Ecto neural progenitor cell (in vitro differentiated cells): ENCODE measurements around the gene ULK4.
"Not testable (repeated sequence)": the region's sequence is repeated elsewhere in the genome, so short reads cannot be mapped to it uniquely, and the experiment has no call there.

ENCODE experiments used
- DNase-seq: peaks from one replicate; pipeline ENCODE4 v3.0.0-alpha.2; 2018; ENCODE audit warnings: low spot score

Gene ULK4

DNA sequence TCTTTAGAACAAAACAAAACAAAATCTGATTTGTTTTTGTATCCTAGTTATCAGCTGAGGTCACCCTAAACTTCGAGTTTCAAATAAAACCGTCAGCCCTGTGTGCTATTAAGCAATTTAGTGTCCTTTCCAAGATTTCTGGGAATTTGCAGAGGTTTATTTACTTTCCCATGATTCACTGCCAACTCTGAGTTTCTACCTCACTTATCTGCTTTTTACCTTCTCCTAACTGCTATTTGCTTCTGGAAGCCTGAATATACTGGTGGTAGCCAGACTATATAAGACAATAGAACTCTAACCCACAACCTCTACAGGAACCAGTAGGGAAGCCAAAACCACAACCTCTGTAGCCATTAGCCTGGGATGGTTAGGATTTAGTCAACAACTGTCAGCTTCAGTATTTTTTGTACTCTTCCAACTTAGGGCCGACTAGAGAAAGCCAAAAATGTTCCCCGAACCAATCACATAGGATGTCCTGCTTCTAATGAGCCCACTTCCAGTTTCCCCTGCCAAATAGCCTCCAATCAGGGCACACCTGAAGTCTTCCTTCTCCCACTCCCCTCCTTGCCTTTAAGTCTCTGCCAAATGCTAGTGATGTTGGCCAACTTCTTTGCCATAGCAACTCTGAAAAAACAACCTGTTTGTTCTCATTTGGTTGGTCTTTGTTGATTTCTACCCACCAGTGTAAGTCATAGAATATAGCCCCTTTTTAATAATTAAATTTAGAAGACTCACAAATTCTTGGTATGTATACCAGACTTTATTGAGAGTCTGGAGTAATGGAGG lies 273.1 kb downstream of the ULK4 start:
- DNase-seq: no peak

DNA sequence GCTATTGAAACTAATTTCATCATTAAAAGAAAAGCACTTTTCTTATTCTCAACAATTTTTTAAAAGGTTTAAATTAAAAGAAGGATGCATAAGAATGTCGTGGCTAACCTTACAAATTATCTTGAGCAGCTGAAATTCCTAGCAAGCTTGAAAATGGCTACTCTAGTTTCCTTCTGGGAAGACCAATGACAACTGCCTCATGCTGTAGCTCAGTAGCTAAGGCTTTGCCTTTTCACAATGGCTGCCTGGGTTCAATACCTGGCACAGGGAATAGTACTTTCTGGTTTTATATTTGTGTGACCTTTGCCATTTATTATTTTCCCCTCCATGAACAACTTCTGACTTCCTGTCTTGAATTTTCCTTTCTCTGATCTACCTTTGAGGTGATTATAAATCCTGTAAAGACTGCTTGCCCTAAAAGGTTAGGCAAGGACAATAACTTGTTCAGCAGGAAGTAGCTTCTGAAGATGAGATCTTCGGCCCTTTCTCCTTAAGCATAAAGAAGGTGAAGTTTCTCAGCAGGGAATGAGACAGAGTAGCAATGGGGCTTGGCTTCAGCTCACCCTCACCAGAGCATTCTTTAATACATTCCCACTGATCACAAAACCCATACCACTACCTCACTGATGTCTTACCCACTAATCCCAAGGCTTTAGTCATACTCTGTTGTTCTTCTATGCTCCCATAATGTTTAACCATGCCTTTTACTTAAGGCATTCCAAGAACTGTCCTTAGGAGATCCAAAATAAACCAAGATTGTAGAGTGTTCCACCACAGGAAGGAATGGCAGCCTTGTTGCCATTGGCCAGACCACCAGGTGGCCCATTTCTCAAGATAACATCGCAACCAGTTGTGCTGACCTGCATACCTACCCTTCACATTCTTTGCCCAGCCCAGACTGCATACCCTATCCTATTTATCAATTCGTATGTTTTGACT lies 276.8 kb downstream of the ULK4 start:
- no peak for DNase-seq

DNA sequence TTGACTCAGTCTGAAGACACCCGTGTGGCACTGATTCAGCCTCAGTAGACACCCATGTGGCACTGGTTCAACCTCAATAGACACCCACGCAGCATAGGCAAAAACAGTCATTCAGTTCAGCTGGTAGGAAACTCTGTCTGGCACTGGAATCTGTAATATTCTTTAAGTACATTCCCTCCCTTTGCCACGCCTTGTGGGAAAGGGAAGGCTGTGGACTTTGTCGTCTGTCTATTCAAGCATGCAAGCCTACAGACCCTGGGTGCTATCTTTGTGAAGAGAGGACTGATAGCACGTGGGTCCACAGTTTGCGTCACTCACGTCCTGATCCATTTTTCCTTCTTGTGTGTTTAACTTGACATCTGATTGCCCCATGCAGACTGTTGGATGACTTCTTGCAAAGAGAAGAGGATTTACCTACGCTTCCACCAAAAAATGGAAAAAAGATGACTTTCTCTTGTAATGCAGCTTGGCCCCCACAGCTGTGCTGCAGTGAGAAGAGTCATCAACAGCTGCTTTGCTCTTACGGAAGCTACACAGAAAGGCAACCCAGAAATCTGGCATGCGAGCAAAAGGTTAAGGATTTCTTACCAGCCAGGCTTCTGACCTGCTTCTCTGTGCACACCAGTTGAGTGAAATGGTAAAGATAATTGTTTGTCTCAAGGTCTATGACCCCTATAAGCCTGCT lies 278.1 kb downstream of the ULK4 start:
- no peak for DNase-seq

DNA sequence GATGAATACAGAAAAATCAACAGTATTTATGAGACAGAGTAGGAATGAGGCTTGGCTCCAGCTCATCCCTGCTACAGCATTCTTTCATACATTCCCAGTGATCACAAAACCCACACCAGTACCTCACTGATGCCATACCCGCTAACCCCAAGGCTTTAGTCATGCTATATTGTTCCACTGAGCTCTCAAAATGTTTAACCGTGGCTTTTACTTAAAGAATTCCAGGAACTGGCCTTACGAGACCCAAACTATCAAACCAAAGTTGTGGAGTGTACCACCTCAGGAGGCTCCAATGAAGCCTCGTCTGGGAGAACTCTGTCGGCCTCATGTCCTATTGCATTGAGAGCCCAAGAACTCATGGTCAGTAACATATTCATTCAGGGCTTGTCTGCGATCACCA lies 278.9 kb downstream of the ULK4 start:
- no peak for DNase-seq

DNA sequence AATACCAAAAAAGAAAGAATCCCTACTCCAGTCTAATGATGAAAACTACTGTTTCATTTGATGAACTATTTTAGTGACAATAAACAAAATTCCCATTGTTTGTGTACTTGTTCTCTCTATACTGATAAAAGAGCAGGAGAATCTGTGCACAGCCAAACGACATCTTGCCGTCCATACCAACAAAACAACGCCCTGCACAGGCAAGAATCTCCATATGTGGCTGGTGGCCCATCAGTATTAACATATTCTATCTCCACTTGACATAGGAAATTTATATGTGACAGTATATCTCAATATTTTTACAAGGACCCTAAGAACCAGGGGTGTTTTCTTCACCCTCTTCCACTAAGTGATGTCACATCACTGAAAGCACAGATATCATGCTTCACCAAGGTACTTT lies 279.5 kb downstream of the ULK4 start:
- DNase-seq: no peak

DNA sequence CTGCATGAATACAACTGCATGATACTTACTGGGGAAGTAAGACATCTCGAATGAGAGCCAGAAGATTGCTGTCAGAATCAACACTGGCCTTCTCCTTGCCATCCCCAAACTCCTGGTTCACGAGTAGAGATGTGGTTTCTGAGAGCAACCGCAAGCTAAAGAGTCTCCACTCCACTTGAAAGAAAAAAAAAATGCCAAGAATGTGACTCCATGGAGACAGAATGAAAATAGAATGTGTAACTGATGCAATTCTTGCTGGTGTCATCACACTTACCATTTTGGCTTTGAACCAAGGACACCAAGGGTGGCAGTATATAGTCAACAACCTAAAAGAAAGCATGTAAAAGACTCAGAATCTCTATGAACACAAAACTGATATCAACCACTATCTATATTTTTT lies 280.4 kb downstream of the ULK4 start:
- no peak for DNase-seq

DNA sequence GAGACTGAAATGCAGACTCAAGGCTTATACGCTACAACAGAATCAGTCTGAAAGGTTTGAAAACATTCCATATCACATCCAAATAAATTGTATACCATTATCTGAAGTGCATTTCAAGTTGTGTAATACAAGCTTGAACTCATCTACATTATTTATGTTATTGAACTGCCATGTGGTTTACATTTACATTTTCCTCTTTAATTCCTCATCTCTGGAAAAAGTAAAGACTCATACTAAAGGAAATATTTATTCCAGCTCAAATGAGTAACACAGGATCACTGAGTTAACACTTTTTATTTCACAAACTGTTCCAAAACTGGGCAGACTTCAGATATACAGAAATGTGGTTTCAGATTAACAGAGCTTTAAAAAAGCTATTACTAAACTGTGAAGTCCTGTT lies 282.5 kb downstream of the ULK4 start:
- no peak for DNase-seq

DNA sequence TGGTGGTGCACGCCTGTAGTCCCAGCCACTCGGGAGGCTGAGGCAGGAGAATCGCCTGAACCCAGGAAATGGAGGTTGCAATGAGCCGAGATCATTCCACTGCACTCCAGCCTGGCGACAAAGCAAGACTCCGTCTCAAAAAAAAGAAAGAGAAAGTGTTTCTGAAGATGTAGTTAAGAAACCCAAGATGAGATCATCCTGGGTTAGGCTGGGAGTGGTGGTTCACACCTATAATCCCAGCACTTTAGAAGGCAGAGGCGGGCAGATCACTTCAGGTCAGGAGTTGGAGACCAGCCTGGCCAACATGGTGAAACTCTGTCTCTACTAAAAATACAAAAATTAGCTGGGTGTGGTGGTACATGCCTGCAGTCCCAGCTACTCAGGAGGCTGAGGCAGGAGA lies 286.8 kb downstream of the ULK4 start:
- not testable (repeated sequence) for DNase-seq

DNA sequence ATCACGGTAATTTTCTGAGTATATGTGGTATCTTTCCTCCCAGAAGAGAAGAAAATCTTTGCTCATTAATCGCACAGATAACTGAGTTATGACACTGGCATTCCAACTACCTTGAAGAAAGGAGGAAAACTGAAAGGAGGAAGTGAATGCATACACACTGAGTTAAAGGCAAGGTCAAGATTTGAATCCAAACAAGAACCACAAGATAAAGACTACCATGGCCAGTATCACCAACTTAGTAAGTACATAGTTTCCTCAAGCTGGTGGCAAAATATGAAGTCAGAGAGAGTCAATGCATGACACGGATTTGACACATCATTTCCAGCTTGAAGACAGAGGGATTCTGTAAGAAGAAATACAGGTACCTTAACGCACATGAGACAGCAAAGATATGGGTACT lies 287.5 kb downstream of the ULK4 start:
- DNase-seq: no peak

DNA sequence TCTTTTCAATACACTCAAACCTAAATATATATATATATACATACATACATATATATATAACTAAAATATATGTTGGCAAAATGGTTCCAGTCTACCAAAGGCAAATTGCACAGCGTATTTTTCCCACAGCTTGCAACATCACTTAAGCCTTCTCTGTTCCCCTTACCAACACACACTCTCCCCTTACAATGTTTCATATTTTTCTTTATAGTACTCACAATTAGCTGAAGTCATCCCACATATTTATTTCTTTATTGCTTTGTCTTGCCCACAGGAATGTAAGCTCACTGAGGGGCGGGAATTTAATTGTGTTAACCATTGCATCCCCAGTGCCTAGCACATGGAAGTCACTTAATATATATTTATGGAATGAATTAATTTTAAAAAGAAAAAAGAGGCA lies 288.3 kb downstream of the ULK4 start:
- no peak for DNase-seq

DNA sequence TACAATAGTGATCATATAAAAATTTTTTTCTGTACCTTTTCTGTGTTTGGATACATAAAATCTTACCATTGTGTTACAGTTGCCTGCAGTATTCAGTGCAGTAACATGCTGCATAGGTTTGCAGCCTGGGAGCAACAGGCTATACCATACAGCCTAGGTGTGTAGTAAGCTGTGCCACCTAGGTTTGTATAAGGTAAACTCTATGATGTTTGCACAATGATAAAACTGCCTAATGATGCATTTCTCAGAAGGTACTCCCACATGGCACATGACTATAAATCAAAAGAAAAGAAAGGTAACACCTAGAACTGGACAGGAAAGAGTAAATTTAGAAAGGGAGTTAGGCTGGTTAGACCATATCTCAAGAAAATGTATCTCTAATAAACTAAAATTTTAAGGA lies 293.5 kb downstream of the ULK4 start:
- DNase-seq: no peak

DNA sequence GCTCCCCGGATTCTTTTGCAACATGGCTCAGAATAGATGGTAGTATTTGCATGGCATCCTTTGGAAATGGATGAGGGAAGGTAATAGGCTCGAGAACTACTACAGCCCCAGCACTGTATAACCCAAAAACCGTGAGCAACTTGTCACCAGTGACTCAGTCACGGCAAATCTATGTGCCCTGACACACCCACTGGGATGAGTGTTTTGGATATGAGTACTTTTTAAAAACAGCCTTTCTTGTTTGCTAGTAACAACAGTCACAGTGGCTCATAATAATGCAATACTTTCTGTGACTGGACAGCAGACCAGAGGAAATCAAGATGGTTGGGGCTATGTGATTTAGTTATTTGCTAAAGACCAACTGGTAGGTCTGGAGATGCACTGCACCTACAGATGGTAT lies 299.6 kb downstream of the ULK4 start:
- no peak for DNase-seq

DNA sequence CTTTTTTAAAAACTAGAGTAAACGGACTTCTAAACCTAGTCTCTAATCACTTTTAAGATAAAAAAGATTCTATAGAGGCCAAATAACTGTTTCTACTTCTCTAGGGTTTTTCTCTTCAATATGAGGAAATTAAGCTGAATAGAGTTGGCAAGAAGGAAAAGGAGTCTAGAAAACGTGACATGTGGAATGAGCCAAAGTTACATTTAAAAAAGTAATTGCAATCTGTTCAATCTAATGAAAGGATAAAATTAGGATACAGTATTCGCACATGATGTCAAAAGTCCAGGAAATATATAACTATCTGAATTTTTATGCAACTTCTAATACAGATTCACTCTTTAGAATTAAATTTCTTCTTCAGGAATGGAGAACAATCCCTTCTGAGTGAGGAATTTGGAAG lies 300.1 kb downstream of the ULK4 start:
- DNase-seq: no peak

DNA sequence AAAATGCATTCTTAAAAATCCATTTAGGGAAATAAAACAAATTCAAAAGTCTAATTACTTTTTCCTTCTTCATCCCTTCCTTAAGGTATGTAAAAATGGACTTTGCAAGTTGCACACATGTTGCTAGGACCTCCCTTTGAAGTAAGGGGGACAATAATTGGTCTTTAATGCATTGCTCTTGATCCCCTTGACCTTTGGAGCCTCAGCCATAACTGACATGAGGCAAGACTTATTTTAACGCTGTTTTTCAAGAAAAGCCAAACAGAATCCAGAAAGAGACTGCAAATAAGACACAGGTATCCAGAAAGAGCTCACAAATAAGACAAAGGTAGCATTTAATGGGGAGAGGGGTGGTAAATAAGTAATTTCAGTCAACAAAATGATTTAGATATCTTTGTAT lies 301.4 kb downstream of the ULK4 start:
- DNase-seq: no peak

DNA sequence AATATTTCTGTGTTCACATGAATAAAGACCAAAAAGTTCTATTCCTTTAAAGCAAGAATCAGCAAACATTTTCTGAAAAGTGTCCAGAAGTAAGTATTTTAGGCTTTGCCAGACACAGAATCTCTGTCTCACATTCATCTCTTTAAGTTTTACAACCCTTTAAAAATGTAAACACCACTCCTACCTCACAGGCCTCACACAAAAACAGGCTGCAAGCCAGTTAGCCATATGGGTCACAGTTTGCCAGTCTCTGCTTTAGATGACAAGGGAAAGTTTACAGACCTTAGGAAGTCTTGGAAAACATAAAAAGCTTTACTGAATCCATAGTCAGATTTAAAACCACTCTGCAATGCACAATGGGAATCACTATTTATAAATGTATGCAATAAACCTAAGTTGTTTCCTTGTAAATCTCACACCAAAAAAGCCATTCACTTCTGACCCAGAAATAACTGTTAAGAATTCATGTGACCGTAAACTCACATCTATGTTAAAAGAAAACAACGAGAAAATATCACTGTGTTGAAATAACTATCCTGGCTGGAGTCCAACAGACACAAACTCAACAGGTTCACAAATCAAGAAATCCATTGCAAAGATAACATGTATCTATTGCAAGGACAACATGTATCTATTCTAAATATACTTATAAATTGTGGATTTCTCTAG lies 308.2 kb downstream of the ULK4 start:
- DNase-seq: no peak

DNA sequence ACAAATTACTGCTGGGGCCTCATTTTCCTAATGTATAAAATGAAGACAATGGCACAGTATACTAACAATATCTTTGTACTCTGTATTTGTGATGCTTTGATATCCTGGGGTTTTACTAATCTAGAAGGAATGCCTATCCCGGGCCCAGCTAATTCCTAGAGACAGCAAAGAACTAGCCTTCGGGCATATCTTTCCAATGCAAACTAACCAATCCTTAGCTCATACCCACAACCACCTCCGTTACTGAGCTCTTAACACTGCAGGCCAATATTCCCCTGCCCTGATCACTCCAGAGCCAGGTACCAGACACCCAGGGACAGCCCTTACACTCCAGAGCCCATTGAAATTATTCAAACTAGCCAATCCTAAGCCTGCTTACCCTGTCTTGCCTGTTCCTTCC lies 309.0 kb downstream of the ULK4 start:
- no peak for DNase-seq

DNA sequence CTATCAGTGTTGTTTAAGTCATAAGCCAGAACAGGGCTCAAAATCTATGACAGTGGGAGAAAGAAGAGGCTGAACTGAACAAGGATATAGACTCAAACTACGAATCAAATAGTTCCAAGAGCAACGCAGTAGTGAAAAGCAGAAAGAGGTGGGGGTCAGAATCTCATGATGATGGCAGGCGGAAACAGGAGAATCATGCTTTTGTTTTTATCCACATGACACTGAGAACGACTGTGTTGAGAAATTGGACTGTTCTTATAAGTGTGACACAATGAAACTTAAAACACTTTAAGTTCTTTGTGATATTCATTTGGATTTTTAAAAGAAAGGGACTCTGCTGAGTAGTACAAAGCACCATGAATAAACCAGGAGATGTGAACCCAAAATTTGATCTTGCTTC lies 309.4 kb downstream of the ULK4 start:
- DNase-seq: no peak

DNA sequence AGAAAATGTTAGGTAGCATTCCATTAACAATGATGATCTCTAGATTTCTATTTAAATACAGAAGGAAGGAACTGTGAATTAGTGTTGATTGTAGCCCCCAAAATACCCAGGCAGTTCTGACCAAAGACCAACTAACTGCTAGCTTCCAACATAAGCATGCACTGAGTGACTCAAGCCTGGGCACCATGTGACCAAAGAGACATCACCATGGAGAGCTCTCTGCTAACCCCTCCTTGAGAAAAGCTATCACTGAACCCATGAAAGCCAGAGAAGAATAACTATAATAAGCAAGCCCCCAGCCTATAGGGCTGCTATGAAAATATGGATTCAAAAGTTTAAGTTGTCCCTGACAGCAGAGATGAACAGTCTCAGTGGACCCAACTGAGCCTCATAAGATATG lies 310.2 kb downstream of the ULK4 start:
- no peak for DNase-seq

DNA sequence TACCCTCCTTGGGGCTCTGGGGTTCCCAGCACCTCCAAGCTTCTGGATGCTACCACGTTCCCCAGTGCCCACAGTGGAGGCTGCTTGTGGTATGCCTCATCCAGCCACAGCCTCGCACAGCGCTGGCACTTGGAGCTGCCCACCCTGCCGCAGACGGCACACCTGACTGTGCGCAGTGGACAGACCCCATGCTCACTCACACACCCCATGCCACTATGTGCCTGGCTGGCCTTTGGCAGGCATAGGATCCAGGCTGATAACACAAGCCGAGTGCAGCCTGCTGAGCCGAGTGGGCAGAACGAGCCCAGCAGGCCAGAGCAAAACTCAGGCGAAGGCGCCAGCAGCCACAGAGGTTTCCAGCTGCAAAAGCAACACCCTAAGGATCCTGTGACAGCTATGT lies 311.5 kb downstream of the ULK4 start:
- DNase-seq: no peak

DNA sequence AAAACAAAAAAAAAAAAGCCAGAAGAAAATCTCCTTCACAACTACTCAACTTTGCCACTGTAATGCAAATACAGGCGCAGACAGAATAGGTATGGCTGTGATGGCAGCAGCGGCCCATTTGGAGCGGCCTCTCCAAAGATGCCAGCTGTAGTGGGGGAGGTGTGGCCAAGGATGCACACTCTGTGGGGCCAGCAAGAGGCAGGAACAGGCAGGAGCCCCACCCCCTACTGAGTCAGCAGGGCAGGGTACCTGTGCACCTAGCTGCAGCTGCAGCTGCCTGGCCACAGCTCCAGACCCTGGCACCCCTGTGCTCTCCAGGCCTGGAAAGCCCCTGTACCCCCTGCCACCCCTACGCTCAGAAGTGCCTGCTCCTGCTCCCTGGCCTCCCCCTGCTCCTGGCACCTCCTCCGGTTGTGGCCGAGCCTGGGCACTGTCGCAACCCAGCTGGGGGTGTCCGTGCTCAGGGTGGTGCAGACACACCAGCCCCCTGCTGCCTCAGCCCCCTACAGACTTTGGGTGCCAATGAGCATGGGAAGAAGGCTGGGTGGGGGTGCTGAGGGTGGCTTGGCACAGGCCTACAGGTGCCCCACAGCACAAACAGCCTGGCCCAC lies 312.7 kb downstream of the ULK4 start:
- DNase-seq: no peak

DNA sequence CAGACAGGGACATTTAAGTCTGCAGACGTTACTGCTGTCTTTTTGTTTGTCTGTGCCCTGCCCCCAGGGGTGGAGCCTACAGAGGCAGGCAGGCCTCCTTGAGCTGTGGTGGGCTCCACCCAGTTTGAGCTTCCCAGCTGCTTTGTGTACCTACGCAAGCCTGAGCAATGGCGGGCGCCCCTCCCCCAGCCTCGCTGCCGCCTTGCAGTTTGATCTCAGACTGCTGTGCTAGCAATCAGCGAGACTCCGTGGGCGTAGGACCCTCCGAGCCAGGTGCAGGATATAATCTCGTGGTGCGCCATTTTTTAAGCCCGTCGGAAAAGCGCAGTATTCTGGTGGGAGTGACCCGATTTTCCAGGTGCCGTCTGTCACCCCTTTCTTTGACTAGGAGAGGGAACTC lies 314.2 kb downstream of the ULK4 start:
- DNase-seq: not testable (repeated sequence)

DNA sequence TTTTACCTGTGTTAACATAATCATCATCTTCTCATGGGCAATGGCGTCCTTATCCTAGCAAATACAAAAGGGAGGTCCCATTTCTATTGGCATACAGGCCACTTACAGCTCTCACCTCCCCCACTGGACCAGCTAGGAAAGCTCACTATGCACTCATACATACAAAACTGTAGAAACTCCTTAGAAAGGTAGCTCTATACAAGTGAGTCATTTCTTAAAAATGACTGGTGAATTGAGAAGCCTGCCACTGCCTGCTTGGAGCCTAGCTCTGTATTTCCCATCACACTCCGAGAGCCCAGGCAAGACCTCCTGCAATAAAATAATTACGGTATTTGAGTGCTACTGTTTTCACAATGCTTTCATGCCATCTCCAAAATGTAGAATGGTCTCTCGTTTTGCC lies 321.8 kb downstream of the ULK4 start:
- no peak for DNase-seq
